Kidney epithelial cell (primary cell): ENCODE measurements around the gene ADCYAP1R1. TPM values are rescaled to one million over a fixed set of nuclear protein-coding genes. Genes with fewer than 3 reads are reported as not detected.

ENCODE experiments used
- DNase-seq: peaks from one replicate; pipeline ENCODE4 v3.0.0-alpha.2; 2010; ENCODE audit warnings: low read depth
- H3K27me3 ChIP-seq: 2 replicates; pipeline ENCODE4 v1.6.0; 2011; ENCODE audit warnings: low read length; ENCODE audit not compliant: control insufficient read depth, insufficient read depth
- H3K36me3 ChIP-seq: 2 replicates; pipeline ENCODE4 v1.5.1; 2011; ENCODE audit warnings: low read length; ENCODE audit not compliant: control insufficient read depth, insufficient read depth
- H3K4me3 ChIP-seq: 2 replicates; pipeline ENCODE4 v1.5.1; 2011; ENCODE audit warnings: low read depth, mild to moderate bottlenecking, control low read depth, low read length
- CTCF ChIP-seq: IDR thresholded peaks from 2 replicates; pipeline ENCODE4 v1.5.1; 2011; ENCODE audit warnings: mild to moderate bottlenecking, moderate library complexity, low read length, control low read depth, inconsistent platforms; ENCODE audit not compliant: insufficient read depth, poor library complexity, severe bottlenecking
- total RNA-seq: library from RNA; depleted of rRNA; stranded (reverse); fragments of >200 nt; gene quantifications from 2 replicates; pipeline ENCODE4 v1.2.3, GENCODE V29; 2015

Gene ADCYAP1R1
- total RNA-seq, 1 donor from 2014 or later, result not detected

DNA sequence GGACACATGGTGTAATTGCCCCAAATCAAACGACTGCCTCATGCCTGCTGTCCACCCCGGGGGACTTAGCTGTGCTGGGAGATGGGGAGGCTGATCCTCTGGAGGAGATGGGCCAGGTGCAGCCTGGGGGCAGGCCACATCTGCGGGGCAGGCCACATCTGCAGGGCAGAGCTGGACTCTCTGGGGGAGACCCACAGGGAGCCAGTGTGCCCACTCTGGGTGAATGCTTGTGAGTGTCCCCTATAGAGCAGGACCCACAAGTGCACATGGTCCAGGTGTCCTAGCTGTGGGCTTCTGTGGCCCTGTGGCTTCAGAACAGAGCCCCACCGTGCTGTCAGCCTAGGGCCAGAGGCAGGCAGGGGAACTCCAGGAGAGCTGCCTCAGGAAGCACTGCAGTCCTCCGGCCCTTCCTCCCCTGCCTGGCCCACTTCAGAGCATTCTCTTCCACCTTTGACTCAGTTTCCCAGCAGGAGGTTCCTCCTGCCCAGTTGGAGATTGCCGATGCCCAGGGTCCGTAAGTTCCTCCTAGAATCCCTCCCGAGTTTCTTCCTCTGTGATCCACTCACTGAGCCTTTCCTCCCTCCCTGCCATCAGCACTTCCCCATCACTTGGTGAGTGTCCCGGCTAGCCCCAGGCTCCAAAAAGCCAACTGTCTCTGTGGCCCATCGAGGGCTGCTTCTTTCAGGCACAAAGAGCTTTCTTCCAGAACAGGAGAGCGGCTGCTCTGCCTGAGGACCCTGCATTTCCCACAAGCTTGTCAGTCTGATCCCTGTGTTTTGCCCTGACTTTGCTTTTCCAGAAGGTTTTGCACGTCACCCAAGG is 50.3 kb downstream of the ADCYAP1R1 start:
- H3K36me3 ChIP-seq, result no peaks in the 10 kb centered on the region
- H3K4me3 ChIP-seq, result no peak overlapping the region
- no peak for DNase-seq
- H3K27me3 ChIP-seq, result peaks cover 2% of the 10 kb centered on the region
- no peak for TF ChIP-seq CTCF

DNA sequence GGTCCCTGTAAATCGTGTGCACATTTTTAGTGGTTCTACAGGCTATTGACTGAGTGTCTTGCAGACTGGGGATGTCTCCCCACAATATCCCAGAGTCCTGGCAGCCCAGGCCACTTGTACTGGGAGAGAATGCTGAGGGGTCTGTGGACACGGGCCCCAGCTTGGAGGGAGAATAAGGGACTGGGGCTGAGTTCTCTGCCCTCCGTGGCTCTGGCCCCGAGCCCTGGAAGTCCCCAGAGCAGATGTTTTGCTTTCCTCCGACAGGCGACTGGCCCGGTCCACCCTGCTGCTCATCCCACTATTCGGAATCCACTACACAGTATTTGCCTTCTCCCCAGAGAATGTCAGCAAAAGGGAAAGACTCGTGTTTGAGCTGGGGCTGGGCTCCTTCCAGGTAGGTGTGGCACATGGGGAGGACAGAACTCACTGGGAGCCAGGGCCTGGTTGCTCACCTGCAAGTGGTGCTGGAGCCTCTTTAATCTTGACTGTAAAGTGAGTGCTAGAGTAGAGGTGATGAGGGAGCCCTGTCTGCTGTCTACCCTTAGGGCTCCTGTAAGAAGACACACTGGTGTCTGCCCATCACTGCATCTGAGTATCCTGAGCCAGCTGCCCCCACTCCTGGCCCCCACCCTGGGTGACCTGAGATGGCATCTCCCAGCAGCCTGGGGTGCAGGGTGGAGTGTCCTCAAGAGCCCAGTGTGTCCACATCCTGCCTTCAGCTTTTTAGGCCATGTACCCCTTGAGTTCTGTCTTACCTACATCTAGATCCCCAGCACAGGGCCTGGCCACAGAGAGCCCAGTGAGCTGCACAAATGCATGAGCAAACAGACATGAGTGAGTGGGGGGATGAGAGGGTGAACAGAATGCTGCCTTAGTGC is 51.1 kb downstream of the ADCYAP1R1 start:
- no peak for TF ChIP-seq CTCF
- H3K4me3 ChIP-seq, result no peak overlapping the region
- no peak for DNase-seq

DNA sequence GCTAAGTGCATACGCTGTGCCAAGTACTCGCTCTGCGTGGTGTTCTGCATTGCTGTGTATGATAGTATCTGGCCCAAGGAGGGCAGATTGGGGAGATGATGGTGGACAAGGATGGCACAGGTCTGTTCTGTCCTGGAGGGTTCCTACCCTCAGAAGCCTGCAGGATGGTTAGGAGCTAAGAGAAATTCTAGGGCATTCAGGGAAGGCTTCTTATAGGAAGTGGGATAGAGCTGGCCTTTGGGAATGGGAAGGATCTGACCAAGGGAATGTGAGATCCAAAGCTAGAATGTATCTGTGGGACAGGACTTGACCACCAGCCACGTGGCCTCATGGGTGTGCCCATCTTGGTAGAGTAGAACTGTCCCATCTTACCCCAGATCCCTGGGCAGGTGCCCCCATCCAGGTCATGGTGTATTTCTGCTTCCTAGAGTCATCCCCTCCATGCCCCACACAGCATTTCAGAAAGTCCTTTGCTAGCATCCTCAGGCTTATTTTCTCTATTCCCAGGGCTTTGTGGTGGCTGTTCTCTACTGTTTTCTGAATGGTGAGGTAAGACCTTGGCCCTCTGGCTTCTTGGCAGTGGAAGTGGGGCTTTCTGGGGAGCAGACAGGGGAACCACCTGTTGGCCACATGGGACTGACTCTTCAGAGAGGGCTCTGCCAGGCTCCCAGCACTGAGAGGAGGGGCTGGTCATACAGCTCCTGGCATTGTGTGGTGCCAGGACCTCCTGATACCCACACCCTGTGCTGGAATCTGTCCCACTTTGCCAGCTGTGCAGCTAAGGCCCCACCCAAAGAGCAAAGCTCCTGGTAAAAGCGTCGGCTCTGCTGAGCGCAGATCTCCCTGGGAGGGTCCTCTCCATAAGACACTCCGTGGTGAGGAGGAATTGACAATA is 52.5 kb downstream of the ADCYAP1R1 start:
- Histone ChIP-seq H3K36me3 (no peaks in the 10 kb centered on the region), H3K27me3 (peaks cover 2% of the 10 kb centered on the region), H3K4me3 (no peak overlapping the region)
- no peak for DNase-seq
- no peak for TF ChIP-seq CTCF

More for the DNA sequence above, 51.1 kb downstream of the ADCYAP1R1 start:
- Histone ChIP-seq H3K36me3 (no peaks in the 10 kb centered on the region), H3K27me3 (peaks cover 2% of the 10 kb centered on the region)

GRCh38 chr7:31105256-31105950 is 53.3 kb downstream of the ADCYAP1R1 start:
- no peaks in the 10 kb centered on the region for H3K36me3 ChIP-seq
- no peak for TF ChIP-seq CTCF
- no peak overlapping the region for H3K4me3 ChIP-seq
- no peaks in the 10 kb centered on the region for H3K27me3 ChIP-seq
- DNase-seq, result no peak
